AG04450 (cell line): ENCODE data around the gene ASCC2. TPM values are rescaled to one million over a fixed set of nuclear protein-coding genes. Genes with fewer than 3 reads are reported as not detected.

Experiments
- CTCF ChIA-PET: fragments of 300-600, 350-600 bp; formaldehyde crosslinking; extraction: SDS; loops from one replicate; lab custom pipeline; 2022; ENCODE audit warnings: antibody characterized with exemption, inconsistent platforms; lab: Charles Lee
- POLR2A ChIA-PET: fragments of 350-600 bp; formaldehyde crosslinking; extraction: SDS; loops from one replicate; lab custom pipeline; 2021; ENCODE audit warnings: antibody characterized with exemption, inconsistent platforms; lab: Yijun Ruan, JAX
- DNase-seq: peaks from one replicate; pipeline ENCODE4 v3.0.0-alpha.2; 2011; ENCODE audit warnings: low read depth, low spot score
- H3K27ac ChIP-seq: one replicate; pipeline ENCODE4 v1.5.1; 2012; ENCODE audit warnings: low read depth, low read length, control low read depth
- H3K27me3 ChIP-seq: one replicate; pipeline ENCODE4 v1.6.0; 2012; ENCODE audit warnings: low read length; ENCODE audit not compliant: control insufficient read depth, insufficient read depth
- H3K4me3 ChIP-seq: 2 replicates; pipeline ENCODE4 v1.5.1; 2011; ENCODE audit warnings: mild to moderate bottlenecking, low read depth, low read length, control low read depth
- H3K9me3 ChIP-seq: 2 replicates; pipeline ENCODE4 v1.5.1; 2012; ENCODE audit warnings: low read length; ENCODE audit not compliant: control insufficient read depth, insufficient read depth
- CTCF ChIP-seq: IDR thresholded peaks from 2 replicates; pipeline ENCODE4 v1.5.1; 2011; ENCODE audit warnings: low read depth, low read length, control low read depth, inconsistent platforms
- polyA plus RNA-seq: library from polyadenylated mRNA; depleted of rRNA; stranded (reverse); fragments of >200 nt; gene quantifications from 2 replicates; pipeline ENCODE4 v1.2.3, GENCODE V29; 2011; rRNA removed
- small RNA-seq: library from RNA; depleted of rRNA; stranded (forward); fragments of <200 nt; gene quantifications from one replicate; pipeline ENCODE3, GENCODE V24; 2012; ENCODE audit warnings: low read depth; ENCODE audit not compliant: insufficient read length

ASCC2 gene
- polyA plus RNA-seq, 1 experiment = 45.9 TPM

GRCh38 chr22:29740216-29740615 lies 97.9 kb downstream of the ASCC2 start:
- no peak for TF ChIP-seq CTCF
- H3K27me3 ChIP-seq = no peaks in the 10 kb centered on the region
- no peaks in the 10 kb centered on the region; the same call in 1 of the 2 replicates for H3K9me3 ChIP-seq
- DNase-seq = no peak
- ChIA-PET CTCF (no interaction called here), POLR2A (no interaction called here)
- no peak overlapping the region for H3K27ac ChIP-seq
- H3K4me3 ChIP-seq = no peak overlapping the region

GRCh38 chr22:29739346-29739875 lies 98.7 kb downstream of the ASCC2 start:
- no peaks in the 10 kb centered on the region for H3K27me3 ChIP-seq
- no peak overlapping the region for H3K27ac ChIP-seq
- no peaks in the 10 kb centered on the region; the same call in 1 of the 2 replicates for H3K9me3 ChIP-seq
- H3K4me3 ChIP-seq = no peak overlapping the region
- TF ChIP-seq CTCF = no peak
- DNase-seq = no peak
- CTCF ChIA-PET = no interaction called here
- POLR2A ChIA-PET = no interaction called here

Small RNA genes lying within 50 kb of the gene (small RNA-seq; reads per million reads assigned to genes)
- not detected for gene RF00019

Other genes starting within 250 kb of the ASCC2 start
- gene NF2, start 234.6 kb downstream of the ASCC2 start, polyA plus RNA-seq = 52.3 and 57.6 TPM in 2 replicates
- 0.04 TPM in 1 of 2 replicates, not detected in the other for gene CABP7, start 118.3 kb downstream of the ASCC2 start, polyA plus RNA-seq
- gene ZMAT5, start 71.3 kb downstream of the ASCC2 start, polyA plus RNA-seq = 16.4 and 24.3 TPM in 2 replicates
- 170 and 197 TPM in 2 replicates for gene UQCR10, start 70.9 kb downstream of the ASCC2 start, polyA plus RNA-seq
- gene MTMR3, start 44.9 kb upstream of the ASCC2 start, polyA plus RNA-seq = 27.8 and 28.8 TPM in 2 replicates
- gene HORMAD2, start 242.2 kb upstream of the ASCC2 start, polyA plus RNA-seq = not detected in 2 replicates